C4-2B (cell line): ENCODE results near the gene ZNF691.

ENCODE experiments used
- H3K27ac ChIP-seq: fragments of 450-650 bp; 2 replicates; pipeline ENCODE4 v1.5.1; 2017
- CTCF ChIP-seq: fragments of 450-650 bp; conservative IDR thresholded peaks from 2 replicates; pipeline ENCODE4 v1.5.1; 2017; ENCODE audit warnings: mild to moderate bottlenecking
- ZFX ChIP-seq: fragments of 450-650 bp; IDR thresholded peaks from 2 replicates; pipeline ENCODE4 v1.6.1; 2017

The ZNF691 gene

GRCh38 chr1:42873670-42874069, 27.3 kb downstream of the ZNF691 start:
- no peak for TF ChIP-seq CTCF
- TF ChIP-seq ZFX = no peak
- H3K27ac ChIP-seq = no peak overlapping the region

- no peak for TF ChIP-seq CTCF
- no peak for TF ChIP-seq ZFX
- no peak overlapping the region for H3K27ac ChIP-seq
Observed at GRCh38 chr1:42876009-42876408, 29.6 kb downstream of the ZNF691 start.

- TF ChIP-seq ZFX (no peak), CTCF (no peak)
- no peak overlapping the region for H3K27ac ChIP-seq
Observed at GRCh38 chr1:42877380-42877779, 31.0 kb downstream of the ZNF691 start.

- TF ChIP-seq ZFX = no peak
- no peak for TF ChIP-seq CTCF
- no peak overlapping the region for H3K27ac ChIP-seq
Observed at GRCh38 chr1:42880384-42880783, 34.0 kb downstream of the ZNF691 start.

GRCh38 chr1:42886046-42886739, 39.8 kb downstream of the ZNF691 start:
- H3K27ac ChIP-seq = no peak overlapping the region
- TF ChIP-seq ZFX = no peak
- no peak for TF ChIP-seq CTCF

- TF ChIP-seq ZFX (no peak), CTCF (no peak)
- no peak overlapping the region for H3K27ac ChIP-seq
Observed at GRCh38 chr1:42886800-42887199, 40.4 kb downstream of the ZNF691 start.

GRCh38 chr1:42887366-42887765, 41.0 kb downstream of the ZNF691 start:
- TF ChIP-seq ZFX = no peak
- no peak overlapping the region for H3K27ac ChIP-seq

GRCh38 chr1:42888013-42888633, 41.7 kb downstream of the ZNF691 start:
- TF ChIP-seq ZFX (no peak), CTCF (no peak)

More at GRCh38 chr1:42888013-42888633, 41.7 kb downstream of the ZNF691 start:
- H3K27ac ChIP-seq = no peak overlapping the region
